Astrocyte (in vitro differentiated cells and primary cell): ENCODE results near the gene AKR1D1.

Source experiments
- EZH2 ChIP-seq: IDR thresholded peaks from 2 replicates; pipeline ENCODE4 v1.6.1; 2012; ENCODE audit warnings: mild to moderate bottlenecking, low read length, inconsistent platforms; ENCODE audit not compliant: insufficient read depth
- TF ChIP-seq, protein P1 (sequence below): IDR thresholded peaks from 2 replicates; pipeline ENCODE4 v1.5.1; 2011; ENCODE audit warnings: low read depth, mild to moderate bottlenecking, inconsistent platforms, low read length, moderate library complexity; ENCODE audit not compliant: insufficient read depth

DNA sequence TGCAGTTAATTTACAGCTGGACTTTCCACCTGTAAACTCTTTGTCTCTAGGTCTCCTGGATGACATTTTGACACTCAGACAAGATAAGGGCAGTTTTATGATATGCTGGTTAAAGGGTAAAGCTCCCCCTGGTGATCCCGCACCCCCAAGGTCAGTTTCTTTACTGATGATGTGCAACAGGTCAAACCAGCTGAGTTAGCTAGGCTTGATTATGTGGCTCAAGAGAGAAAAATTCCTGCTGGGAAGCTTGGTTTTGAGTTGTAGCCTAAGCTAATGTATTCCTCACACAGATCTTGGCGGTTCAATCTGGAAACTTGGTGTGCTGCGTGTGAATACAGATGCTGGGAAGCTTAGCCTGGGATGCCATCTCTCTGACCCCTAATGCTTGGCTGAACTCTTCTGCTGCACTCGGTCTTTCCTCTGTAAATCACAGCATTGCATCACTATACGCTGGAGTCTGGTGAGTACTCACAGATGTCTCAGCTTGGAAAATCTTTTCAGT lies 11.4 kb upstream of the AKR1D1 start:
- TF ChIP-seq, protein P1, sequence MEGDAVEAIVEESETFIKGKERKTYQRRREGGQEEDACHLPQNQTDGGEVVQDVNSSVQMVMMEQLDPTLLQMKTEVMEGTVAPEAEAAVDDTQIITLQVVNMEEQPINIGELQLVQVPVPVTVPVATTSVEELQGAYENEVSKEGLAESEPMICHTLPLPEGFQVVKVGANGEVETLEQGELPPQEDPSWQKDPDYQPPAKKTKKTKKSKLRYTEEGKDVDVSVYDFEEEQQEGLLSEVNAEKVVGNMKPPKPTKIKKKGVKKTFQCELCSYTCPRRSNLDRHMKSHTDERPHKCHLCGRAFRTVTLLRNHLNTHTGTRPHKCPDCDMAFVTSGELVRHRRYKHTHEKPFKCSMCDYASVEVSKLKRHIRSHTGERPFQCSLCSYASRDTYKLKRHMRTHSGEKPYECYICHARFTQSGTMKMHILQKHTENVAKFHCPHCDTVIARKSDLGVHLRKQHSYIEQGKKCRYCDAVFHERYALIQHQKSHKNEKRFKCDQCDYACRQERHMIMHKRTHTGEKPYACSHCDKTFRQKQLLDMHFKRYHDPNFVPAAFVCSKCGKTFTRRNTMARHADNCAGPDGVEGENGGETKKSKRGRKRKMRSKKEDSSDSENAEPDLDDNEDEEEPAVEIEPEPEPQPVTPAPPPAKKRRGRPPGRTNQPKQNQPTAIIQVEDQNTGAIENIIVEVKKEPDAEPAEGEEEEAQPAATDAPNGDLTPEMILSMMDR, result no peak
- no peak for TF ChIP-seq EZH2
